HepG2 (cell line): ENCODE results near the gene JKAMP. TPM values are rescaled to one million over a fixed set of nuclear protein-coding genes. Genes with fewer than 3 reads are reported as not detected.
A peak's percentile ranks its signal among the peaks of the same experiment; 100 is the strongest.

Experiments used
- ATAD3A ChIP-seq: sonication (generic); formaldehyde crosslinking; IDR thresholded peaks from 2 replicates; pipeline ENCODE4 v1.4.0; 2020; ENCODE audit warnings: missing genetic modification reagents
- CHD2 ChIP-seq: IDR thresholded peaks from 2 replicates; pipeline ENCODE4 v1.6.1; 2011; ENCODE audit warnings: low read depth, low read length, improper control_type of control experiment
- CREB1 ChIP-seq, 2 experiments: fragments of 450-650 bp in 1 of 2; IDR thresholded peaks; 2 replicates each; pipeline ENCODE4 v1.6.1; 2016 to 2017; ENCODE audit warnings: control low read depth in 1 of 2, mild to moderate bottlenecking in 1 of 2, missing compliant biosample characterization in 1 of 2, missing genetic modification characterization in 1 of 2
- DBP ChIP-seq: sonication (generic); formaldehyde crosslinking; IDR thresholded peaks from 2 replicates; pipeline ENCODE4 v1.4.0; 2020; ENCODE audit warnings: missing genetic modification reagents; ENCODE audit errors: not compliant biosample characterization
- EEA1 ChIP-seq: sonication (generic); formaldehyde crosslinking; IDR thresholded peaks from 2 replicates; pipeline ENCODE4 v1.5.1; 2020; ENCODE audit warnings: mild to moderate bottlenecking, missing genetic modification reagents, borderline replicate concordance
- GPN1 ChIP-seq: sonication (generic); formaldehyde crosslinking; IDR thresholded peaks from 2 replicates; pipeline ENCODE4 v1.5.1; 2020; ENCODE audit warnings: missing genetic modification reagents, borderline replicate concordance
- POGK ChIP-seq: sonication (generic); formaldehyde crosslinking; conservative IDR thresholded peaks from 2 replicates; pipeline ENCODE4 v1.8.0; 2022; ENCODE audit warnings: mild to moderate bottlenecking, moderate library complexity, missing genetic modification reagents
- SAFB2 ChIP-seq: sonication (generic); formaldehyde crosslinking; IDR thresholded peaks from 2 replicates; pipeline ENCODE4 v1.5.1; 2020; ENCODE audit warnings: missing genetic modification reagents, low read depth, mild to moderate bottlenecking, borderline replicate concordance
- SALL1 ChIP-seq: sonication (generic); formaldehyde crosslinking; IDR thresholded peaks from 2 replicates; pipeline ENCODE4 v1.8.0; 2022; ENCODE audit warnings: mild to moderate bottlenecking, missing genetic modification reagents
- THAP7 ChIP-seq: sonication (generic); formaldehyde crosslinking; IDR thresholded peaks from 2 replicates; pipeline ENCODE4 v1.8.1; 2023; ENCODE audit warnings: mild to moderate bottlenecking, missing genetic modification reagents
- YEATS4 ChIP-seq: sonication (generic); formaldehyde crosslinking; IDR thresholded peaks from 2 replicates; pipeline ENCODE4 v1.4.0; 2020; ENCODE audit warnings: missing genetic modification reagents, borderline replicate concordance
- ZMYM3 ChIP-seq: sonication (generic); formaldehyde crosslinking; IDR thresholded peaks from 2 replicates; pipeline ENCODE4 v1.5.1; 2020; ENCODE audit warnings: mild to moderate bottlenecking, missing genetic modification reagents
- ZNF17 ChIP-seq: sonication (generic); formaldehyde crosslinking; IDR thresholded peaks from 2 replicates; pipeline ENCODE4 v1.5.0; 2020; ENCODE audit warnings: mild to moderate bottlenecking, missing genetic modification reagents
- ZNF335 ChIP-seq: sonication (generic); formaldehyde crosslinking; IDR thresholded peaks from 2 replicates; pipeline ENCODE4 v1.4.0; 2020; ENCODE audit warnings: missing genetic modification reagents
- ZSCAN29 ChIP-seq: sonication (generic); formaldehyde crosslinking; conservative IDR thresholded peaks from 2 replicates; pipeline ENCODE4 v1.4.0; 2020; ENCODE audit warnings: mild to moderate bottlenecking, missing genetic modification reagents
- polyA plus RNA-seq, 8 experiments: library from polyadenylated mRNA; depleted of rRNA in 3 of 8; stranded (reverse) in 7 of 8; unstranded in 1 of 8; fragments of >200 nt; fragmentation: Illumina TruSeq in 4 of 8; extraction: Trizol in 4 of 8; gene quantifications; 2 replicates each; pipeline versions ENCODE4 v1.2.1 to v1.2.3, GENCODE V29; 2011 to 2016; ENCODE audit warnings: low read depth in 4 of 8, missing spikeins in 1 of 8, mixed read lengths in 1 of 8; ENCODE audit not compliant: insufficient read depth in 1 of 8
- total RNA-seq, 5 experiments: library from RNA; depleted of rRNA; stranded (reverse); fragments of >200 nt; fragmentation: Illumina TruSeq; extraction: Trizol; gene quantifications; 2 replicates each; pipeline ENCODE4 v1.2.3, GENCODE V29; 2016; ENCODE audit warnings: low read depth in 1 of 5
- TF ChIP-seq, protein P1 (sequence below): sonication (generic); formaldehyde crosslinking; IDR thresholded peaks from 2 replicates; pipeline ENCODE4 v1.4.0; 2020; ENCODE audit warnings: missing genetic modification reagents, borderline replicate concordance
- TF ChIP-seq, protein P2 (sequence below): sonication (generic); formaldehyde crosslinking; IDR thresholded peaks from 2 replicates; pipeline ENCODE4 v1.4.0; 2020; ENCODE audit warnings: mild to moderate bottlenecking, missing genetic modification reagents

Gene JKAMP
- total and polyA plus RNA-seq, 2 of the 13 experiments (the other 11 are each of a cell fraction or from before 2014, with no cell fraction given), result 56.4 to 135 TPM

DNA sequence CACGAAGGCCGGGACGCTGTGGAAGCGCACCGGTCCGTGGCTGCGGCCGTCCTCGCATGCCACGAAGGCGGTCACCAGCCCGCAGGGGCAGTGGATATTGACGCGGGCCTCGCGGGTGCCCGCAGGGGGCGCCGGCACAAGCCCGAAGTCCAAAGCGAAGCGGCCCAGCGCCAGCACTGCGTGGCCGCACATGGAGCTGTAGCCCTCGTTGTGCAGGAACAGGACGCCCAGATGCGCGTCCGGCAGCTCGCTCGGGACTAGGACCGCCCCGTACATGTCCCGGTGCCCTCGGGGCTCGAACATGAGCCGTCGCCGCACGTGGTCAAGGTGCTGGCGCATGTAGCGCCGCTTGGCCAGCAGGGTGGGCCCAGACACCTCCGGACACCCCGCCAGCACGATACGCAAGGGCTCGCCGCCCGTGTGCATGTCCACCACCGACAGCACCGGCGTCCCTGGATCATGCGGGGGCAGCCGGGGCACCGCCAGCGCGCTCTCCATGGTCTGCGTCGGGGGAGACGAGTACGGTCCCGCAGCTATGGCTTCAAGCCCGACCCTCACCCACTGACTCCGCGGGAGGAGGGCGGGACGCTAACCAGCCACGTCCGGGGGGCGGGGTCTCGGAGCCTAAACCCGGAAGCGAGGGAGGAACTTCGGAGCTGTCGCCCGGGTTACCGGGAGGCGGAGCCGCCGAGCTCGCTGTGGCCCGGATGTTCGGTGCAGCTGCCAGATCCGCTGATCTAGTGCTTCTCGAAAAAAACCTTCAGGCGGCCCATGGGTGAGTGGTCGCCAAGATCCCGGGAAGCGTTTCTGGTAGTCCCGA lies at the start of gene JKAMP, which contains the start of gene L3HYPDH (continued):
- peak; percentile 96 for TF ChIP-seq THAP7 (CRISPR knock-in tag)
- TF ChIP-seq ZNF335 (CRISPR knock-in tag), result no peak
- TF ChIP-seq, protein P1, sequence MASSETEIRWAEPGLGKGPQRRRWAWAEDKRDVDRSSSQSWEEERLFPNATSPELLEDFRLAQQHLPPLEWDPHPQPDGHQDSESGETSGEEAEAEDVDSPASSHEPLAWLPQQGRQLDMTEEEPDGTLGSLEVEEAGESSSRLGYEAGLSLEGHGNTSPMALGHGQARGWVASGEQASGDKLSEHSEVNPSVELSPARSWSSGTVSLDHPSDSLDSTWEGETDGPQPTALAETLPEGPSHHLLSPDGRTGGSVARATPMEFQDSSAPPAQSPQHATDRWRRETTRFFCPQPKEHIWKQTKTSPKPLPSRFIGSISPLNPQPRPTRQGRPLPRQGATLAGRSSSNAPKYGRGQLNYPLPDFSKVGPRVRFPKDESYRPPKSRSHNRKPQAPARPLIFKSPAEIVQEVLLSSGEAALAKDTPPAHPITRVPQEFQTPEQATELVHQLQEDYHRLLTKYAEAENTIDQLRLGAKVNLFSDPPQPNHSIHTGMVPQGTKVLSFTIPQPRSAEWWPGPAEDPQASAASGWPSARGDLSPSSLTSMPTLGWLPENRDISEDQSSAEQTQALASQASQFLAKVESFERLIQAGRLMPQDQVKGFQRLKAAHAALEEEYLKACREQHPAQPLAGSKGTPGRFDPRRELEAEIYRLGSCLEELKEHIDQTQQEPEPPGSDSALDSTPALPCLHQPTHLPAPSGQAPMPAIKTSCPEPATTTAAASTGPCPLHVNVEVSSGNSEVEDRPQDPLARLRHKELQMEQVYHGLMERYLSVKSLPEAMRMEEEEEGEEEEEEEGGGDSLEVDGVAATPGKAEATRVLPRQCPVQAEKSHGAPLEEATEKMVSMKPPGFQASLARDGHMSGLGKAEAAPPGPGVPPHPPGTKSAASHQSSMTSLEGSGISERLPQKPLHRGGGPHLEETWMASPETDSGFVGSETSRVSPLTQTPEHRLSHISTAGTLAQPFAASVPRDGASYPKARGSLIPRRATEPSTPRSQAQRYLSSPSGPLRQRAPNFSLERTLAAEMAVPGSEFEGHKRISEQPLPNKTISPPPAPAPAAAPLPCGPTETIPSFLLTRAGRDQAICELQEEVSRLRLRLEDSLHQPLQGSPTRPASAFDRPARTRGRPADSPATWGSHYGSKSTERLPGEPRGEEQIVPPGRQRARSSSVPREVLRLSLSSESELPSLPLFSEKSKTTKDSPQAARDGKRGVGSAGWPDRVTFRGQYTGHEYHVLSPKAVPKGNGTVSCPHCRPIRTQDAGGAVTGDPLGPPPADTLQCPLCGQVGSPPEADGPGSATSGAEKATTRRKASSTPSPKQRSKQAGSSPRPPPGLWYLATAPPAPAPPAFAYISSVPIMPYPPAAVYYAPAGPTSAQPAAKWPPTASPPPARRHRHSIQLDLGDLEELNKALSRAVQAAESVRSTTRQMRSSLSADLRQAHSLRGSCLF, result peak; percentile 85
- TF ChIP-seq CREB1 (IDR thresholded peaks at IDR 0.05), result 0 out of 2 replicates have a peak, but pooled peaks have one; percentile 1
- TF ChIP-seq CREB1 (CRISPR knock-in tag; IDR thresholded peaks at IDR 0.05), result no peak
- peak; percentile 57; the same call in 1 of the 2 replicates for TF ChIP-seq SAFB2 (CRISPR knock-in tag)
- no peak for TF ChIP-seq GPN1 (CRISPR knock-in tag)
- no peak for TF ChIP-seq ZSCAN29
- peak; percentile 78 for TF ChIP-seq ZMYM3 (CRISPR knock-in tag)
- no peak; the same call in 1 of the 2 replicates for TF ChIP-seq ZNF17 (CRISPR knock-in tag)
- TF ChIP-seq EEA1, result peak; percentile 24; the same call in 1 of the 2 replicates
- peak; percentile 93 for TF ChIP-seq POGK (CRISPR knock-in tag)
- TF ChIP-seq DBP (CRISPR knock-in tag), result peak; percentile 99
- TF ChIP-seq ATAD3A, result no peak
- TF ChIP-seq, protein P2, sequence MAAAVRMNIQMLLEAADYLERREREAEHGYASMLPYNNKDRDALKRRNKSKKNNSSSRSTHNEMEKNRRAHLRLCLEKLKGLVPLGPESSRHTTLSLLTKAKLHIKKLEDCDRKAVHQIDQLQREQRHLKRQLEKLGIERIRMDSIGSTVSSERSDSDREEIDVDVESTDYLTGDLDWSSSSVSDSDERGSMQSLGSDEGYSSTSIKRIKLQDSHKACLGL, result peak; percentile 99
- TF ChIP-seq CHD2, result no peak; the same call in 1 of the 2 replicates
- peak; percentile 100 for TF ChIP-seq YEATS4
- TF ChIP-seq SALL1 (CRISPR knock-in tag), result peak; percentile 90
